Brain pericyte (primary cell): ENCODE results near the gene LYRM9.
"Not testable (repeated sequence)": the region's sequence is repeated elsewhere in the genome, so short reads cannot be mapped to it uniquely, and the experiment has no call there.

ENCODE experiments used
- DNase-seq: peaks from one replicate; pipeline ENCODE4 v3.0.0-alpha.2; 2012; ENCODE audit warnings: low read depth, low spot score

Gene LYRM9

DNA sequence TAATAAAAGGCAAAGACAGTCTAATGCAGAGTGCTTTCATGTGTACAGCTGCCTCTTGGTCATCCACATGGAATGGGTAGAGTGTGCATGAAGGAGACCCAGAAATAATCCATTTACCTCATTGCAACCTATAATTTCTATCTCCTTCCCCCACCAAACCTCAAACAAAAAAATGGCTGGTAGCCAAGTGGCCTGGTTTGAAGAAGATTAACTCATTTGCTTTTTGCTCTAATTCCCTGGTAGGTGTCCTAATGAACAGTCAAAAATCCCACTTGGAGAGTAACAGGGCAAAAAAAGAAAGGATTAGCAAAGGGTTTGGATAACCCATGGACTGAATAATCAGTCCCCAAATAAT is 13.0 kb upstream of the LYRM9 start:
- DNase-seq = no peak

DNA sequence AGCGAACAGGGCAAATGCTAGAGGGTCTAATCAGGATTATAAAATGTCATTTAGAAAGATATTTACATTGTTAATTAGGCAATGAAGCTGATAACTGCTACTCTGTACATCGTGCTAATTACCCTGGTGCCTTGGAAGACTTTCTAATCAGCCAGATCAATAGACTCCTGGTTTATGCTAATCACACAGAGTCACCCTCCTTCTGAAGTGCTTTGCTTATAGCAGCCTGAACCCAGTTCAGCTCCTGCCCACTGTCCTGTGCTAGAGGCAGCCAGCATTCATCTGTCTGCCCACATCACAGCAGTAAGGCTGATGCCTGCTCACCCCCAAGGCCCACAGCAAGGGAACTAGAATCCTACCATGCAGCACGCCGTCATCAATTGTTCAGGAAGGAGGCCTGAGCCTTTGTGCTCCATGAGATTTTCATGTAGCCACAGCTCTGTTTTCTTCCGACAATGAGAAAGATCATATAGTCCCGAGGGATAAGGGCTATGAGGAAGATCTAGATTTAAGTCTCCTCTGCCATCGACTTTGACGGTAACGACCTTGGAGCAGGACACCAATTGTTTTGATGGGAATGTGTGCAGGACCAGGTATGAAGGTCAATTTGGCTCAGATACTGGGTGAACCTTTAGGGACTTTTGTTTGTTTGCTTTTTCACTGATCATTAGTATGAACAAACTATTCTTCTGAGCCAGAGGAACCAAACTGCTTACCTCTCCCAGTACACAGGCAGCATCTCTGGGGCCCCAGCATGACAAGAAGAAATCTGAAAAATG is 12.5 kb upstream of the LYRM9 start:
- DNase-seq = no peak

- no peak for DNase-seq
These were observed 11.6 kb upstream of the LYRM9 start for GRCh38 chr17:27904534-27905446.

DNA sequence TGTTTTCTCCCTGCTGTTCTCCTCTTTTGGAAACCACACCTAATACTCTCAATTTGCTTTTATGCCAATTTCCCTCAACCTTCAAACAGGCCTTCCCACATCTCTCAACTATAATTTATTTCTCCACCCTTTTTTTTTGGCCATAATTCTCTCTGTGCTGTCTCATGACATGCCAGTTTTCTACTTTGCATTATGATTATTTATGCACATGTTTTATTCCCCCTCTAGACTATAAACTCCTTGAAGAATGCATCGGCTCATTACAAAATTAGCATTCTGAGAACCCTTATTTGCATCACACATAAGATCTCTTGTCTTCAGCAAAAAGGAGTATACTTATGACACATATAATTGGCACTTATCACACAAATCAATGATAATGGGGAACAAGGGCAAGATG is 10.9 kb upstream of the LYRM9 start:
- no peak for DNase-seq

GRCh38 chr17:27899525-27899924 is 6.4 kb upstream of the LYRM9 start:
- no peak for DNase-seq

DNA sequence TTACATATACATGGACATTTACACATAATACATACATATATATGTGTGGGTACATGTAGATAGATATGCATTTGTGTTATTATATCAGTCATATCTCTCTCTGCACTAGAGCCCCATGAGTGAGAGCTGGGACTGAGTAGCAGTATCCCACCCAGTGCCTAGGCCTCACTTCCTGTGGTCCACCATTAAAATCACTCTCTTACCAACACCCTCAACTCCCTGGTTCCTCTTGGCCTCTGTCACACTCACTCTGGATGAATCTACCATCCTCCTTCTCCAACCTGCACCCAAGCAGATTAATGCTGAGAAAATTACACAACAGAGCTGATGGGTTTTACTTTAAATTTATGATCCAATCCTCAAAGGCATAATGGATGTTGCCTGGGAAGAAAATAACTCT is 4.9 kb upstream of the LYRM9 start:
- DNase-seq = no peak

- no peak for DNase-seq
These were observed 3.5 kb upstream of the LYRM9 start for GRCh38 chr17:27896701-27897100.

GRCh38 chr17:27895940-27896535 is 2.9 kb upstream of the LYRM9 start:
- DNase-seq = no peak

GRCh38 chr17:27895123-27895895 is 2.1 kb upstream of the LYRM9 start:
- DNase-seq = no peak

DNA sequence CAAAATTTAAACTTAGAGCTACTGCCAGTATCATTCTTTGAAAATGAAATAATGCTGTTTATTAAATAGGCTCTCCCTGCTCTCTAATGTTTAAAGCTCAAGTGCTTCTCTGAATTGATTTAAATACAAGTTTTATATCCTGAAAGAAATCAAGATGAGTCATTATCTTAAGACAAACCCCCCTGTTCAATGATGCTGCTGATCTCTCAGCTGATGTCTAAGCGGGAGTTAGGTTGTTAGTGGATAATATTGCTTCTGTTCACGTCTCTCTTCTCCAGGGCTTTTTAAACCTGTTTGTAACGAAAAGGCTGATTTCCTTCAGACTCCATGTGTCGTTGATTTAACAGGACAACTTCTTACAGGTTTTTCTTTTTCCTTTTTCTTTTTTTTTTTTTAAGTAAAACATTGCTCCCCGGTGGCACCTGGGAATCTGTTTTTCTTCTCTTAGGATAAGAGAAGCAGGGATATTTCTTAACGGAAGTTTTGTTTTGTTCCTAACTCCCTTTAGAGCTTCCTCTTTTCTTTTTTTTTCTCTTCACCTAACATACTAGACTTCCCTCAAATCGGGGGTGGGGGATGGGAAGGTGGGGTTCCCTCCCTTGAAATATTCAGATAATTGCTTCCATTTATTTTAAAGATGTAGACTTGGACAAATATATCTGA is 807 bp upstream of the LYRM9 start:
- DNase-seq = no peak

DNA sequence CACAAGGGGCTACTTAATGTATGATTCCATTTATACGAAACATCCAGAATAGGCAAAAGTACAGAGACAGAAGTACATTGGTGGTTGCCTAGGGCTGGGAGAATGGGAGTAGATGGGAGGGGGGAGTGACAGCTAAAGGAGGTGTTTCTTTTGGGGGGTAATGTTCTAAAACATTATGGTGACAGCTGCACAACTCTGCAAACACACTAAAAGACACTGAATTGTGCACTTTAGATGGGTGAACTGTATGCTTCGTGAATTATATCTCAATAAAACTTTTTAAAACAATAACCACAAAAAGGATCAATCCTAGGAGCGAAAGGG is 661 bp downstream of the LYRM9 start:
- DNase-seq = no peak

- DNase-seq = no peak
These were observed 1.3 kb downstream of the LYRM9 start for GRCh38 chr17:27891841-27892240.

DNA sequence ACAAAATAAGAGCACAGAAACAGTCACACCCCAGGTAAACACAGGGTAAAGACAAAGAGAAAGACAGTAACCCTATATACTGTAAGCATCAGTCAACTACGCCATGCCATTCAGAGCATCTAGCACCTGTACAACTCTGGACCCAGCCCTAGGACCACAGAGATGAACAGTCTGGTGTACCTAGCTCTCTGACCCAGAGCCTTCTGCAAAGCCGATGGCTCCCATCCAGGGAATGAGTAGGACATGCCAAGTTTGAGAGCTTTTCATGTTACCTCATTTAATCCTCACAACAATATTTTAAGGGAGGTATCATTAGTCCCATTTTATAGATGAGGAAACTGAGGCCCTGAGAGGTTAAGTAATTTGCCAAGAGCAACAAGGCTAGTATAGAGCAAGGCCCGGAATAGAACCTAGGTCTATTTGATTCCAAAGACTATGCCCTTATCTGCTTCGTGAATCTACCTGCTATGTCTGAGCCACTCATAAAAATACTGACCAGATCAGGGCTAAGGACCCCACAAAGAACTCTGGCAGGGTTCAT is 3.4 kb downstream of the LYRM9 start:
- no peak for DNase-seq

DNA sequence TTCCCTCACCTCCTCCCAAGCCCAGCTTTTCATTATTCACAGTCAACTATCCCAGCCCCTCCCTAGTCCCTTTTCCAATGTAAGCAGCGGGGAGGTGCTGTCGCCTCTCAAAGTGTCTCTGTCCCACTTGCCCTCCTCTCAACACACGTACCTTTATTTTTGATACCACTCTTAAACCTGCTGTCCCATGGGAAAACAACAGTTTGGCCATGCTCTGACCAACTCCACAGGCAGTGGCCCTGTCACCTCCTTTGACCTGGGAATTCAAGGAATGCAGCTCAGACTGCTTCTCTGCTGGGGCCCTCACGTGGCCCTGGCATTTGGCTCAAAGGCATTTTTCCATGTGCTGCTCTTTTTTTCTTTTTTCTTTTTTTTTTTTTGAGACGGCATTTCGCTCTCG is 4.2 kb downstream of the LYRM9 start:
- DNase-seq = no peak

- no peak for DNase-seq
These were observed 5.1 kb downstream of the LYRM9 start for GRCh38 chr17:27888067-27888466.

- not testable (repeated sequence) for DNase-seq
These were observed 6.7 kb downstream of the LYRM9 start for GRCh38 chr17:27886348-27886906.

DNA sequence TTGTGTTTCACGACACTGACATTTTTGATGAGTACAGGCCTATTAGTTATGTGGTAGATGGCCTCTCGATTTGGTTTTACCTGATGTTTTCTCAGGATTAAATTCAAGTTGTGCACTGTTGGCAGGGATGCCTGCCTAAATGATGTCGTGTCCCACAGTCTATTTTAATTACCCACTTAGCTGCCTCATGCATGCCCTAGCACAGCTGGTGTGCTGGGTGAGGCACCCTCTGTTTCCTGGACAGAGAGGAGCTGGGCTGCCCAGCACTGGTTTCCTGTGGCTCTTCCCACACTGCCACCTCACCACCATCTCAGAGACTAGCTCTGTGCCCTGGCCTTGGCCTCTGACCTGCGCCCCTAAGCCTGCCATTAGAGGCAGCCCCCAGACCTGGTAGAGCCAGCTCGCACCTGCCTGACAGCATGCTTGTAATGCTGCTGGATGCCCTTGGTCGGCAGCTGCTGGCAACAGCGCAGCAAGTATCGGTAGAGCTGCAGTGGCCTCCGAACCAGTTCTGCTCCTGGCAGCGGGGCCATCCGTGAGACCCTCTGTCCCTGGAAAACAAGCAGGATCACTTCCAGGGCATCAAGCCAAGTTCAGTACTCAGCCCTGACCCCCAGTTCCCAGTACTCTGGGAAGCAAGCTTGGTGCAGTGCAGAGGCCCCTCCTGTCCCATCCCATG is 10.9 kb downstream of the LYRM9 start:
- no peak for DNase-seq

DNA sequence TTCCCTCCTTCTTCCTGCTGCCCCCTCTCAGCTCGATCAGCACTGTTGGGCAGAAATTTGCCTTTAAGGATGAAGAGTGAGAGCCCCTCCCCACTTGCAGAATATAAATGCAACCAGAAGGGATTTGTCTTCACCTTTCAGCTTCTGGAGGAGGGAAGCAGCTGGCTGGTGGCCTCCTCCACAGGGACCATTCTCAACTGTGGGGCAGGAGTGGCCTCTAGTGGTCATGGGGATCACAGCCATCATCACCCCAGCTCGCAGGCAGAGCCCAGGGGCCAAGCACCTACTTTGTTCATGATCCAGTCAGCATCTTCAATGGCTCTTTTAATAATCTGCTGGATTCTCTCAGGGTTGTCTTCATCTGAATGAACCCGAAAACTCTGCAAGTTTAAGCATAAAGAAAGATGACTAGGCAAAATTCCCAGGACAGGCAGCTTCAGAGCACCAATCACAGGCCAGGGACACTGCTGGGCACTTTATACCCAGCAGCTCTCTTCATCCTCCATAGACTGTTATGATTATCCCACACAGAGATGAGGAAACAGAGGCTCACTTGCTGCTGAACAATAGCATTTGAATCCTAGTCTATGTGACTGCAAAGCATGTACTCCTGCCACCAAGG is 13.1 kb downstream of the LYRM9 start:
- no peak for DNase-seq

- no peak for DNase-seq
These were observed 14.2 kb downstream of the LYRM9 start for GRCh38 chr17:27878776-27879562.
